Liver (tissue), 9 donors: ENCODE measurements around the gene SLC35A3. TPM values are rescaled to one million over a fixed set of nuclear protein-coding genes. Genes with fewer than 3 reads are reported as not detected.

Experiments
- DNase-seq: peaks from one replicate; pipeline ENCODE4 v3.0.0-alpha.2; 2017; ENCODE audit warnings: low spot score
- H3K27ac ChIP-seq, 2 donors: one replicate each; pipeline ENCODE4 v1.7.0; 2013; ENCODE audit warnings: inconsistent platforms in 2 of 2, low read length in 2 of 2, control low read depth in 1 of 2, low read depth in 1 of 2, mild to moderate bottlenecking in 1 of 2
- H3K27me3 ChIP-seq, 4 donors: one replicate each; pipeline versions ENCODE4 v1.6.1 to v1.7.0; 2013; ENCODE audit warnings: low read length in 3 of 4, inconsistent platforms in 1 of 4, mild to moderate bottlenecking in 1 of 4, moderate library complexity in 1 of 4; ENCODE audit not compliant: control insufficient read depth in 4 of 4, insufficient read depth in 4 of 4
- H3K36me3 ChIP-seq, 4 donors: one replicate each; pipeline versions ENCODE4 v1.6.1 to v1.7.0; 2013; ENCODE audit warnings: low read length in 3 of 4, mild to moderate bottlenecking in 3 of 4, low read depth in 1 of 4, moderate library complexity in 1 of 4; ENCODE audit not compliant: control insufficient read depth in 4 of 4, insufficient read depth in 3 of 4
- H3K4me1 ChIP-seq, 4 donors: one replicate each; pipeline versions ENCODE4 v1.6.1 to v1.7.0; 2013; ENCODE audit warnings: low read length in 3 of 4, mild to moderate bottlenecking in 3 of 4, moderate library complexity in 1 of 4; ENCODE audit not compliant: control insufficient read depth in 4 of 4, insufficient read depth in 4 of 4
- H3K4me3 ChIP-seq, 3 donors: one replicate each; pipeline versions ENCODE4 v1.6.1 to v1.7.0; 2013; ENCODE audit warnings: low read length in 3 of 3, control low read depth in 1 of 3, low read depth in 1 of 3, mild to moderate bottlenecking in 1 of 3
- H3K9ac ChIP-seq, 2 donors: one replicate each; pipeline ENCODE4 v1.7.0; 2013; ENCODE audit warnings: low read length in 2 of 2, mild to moderate bottlenecking in 2 of 2, moderate library complexity in 2 of 2, control low read depth in 1 of 2, low read depth in 1 of 2
- H3K9me3 ChIP-seq, 4 donors: one replicate each; pipeline versions ENCODE4 v1.6.1 to v1.7.0; 2013; ENCODE audit warnings: low read length in 3 of 4; ENCODE audit not compliant: control insufficient read depth in 4 of 4
- ATF3 ChIP-seq: IDR thresholded peaks from 2 replicates; pipeline ENCODE4 v1.6.1; 2016; ENCODE audit warnings: antibody characterized with exemption
- EGR1 ChIP-seq, 2 donors: IDR thresholded peaks; 2 replicates each; pipeline ENCODE4 v1.6.1; 2016 to 2018; ENCODE audit warnings: antibody characterized with exemption in 2 of 2, low read depth in 2 of 2
- FOXA1 ChIP-seq: IDR thresholded peaks from 2 replicates; pipeline ENCODE4 v1.6.1; 2016; ENCODE audit warnings: antibody characterized with exemption
- FOXA2 ChIP-seq: IDR thresholded peaks from 2 replicates; pipeline ENCODE4 v1.6.1; 2016; ENCODE audit warnings: antibody characterized with exemption
- HNF4A ChIP-seq, 2 donors: conservative IDR thresholded peaks; 2 replicates each; pipeline ENCODE4 v1.6.1; 2016; ENCODE audit warnings: antibody characterized with exemption in 2 of 2, mild to moderate bottlenecking in 2 of 2
- HNF4G ChIP-seq: IDR thresholded peaks from 2 replicates; pipeline ENCODE4 v1.6.1; 2016; ENCODE audit warnings: antibody characterized with exemption
- JUND ChIP-seq, 2 donors: IDR thresholded peaks; 2 replicates each; pipeline ENCODE4 v1.6.1; 2016; ENCODE audit warnings: antibody characterized with exemption in 2 of 2
- NR2F2 ChIP-seq: IDR thresholded peaks from 2 replicates; pipeline ENCODE4 v1.6.1; 2016; ENCODE audit warnings: antibody characterized with exemption
- RAD21 ChIP-seq, 2 donors: IDR thresholded peaks; 2 replicates each; pipeline ENCODE4 v1.6.1; 2016; ENCODE audit warnings: antibody characterized with exemption in 2 of 2, mild to moderate bottlenecking in 2 of 2
- REST ChIP-seq: IDR thresholded peaks from 2 replicates; pipeline ENCODE4 v1.6.1; 2016; ENCODE audit warnings: antibody characterized with exemption, mild to moderate bottlenecking
- RXRA ChIP-seq, 2 donors: IDR thresholded peaks; 2 replicates each; pipeline ENCODE4 v1.6.1; 2017 to 2018; ENCODE audit warnings: antibody characterized with exemption in 2 of 2, mild to moderate bottlenecking in 1 of 2
- SP1 ChIP-seq: IDR thresholded peaks from 2 replicates; pipeline ENCODE4 v1.6.1; 2018; ENCODE audit warnings: antibody characterized with exemption, mild to moderate bottlenecking
- TAF1 ChIP-seq: conservative IDR thresholded peaks from 2 replicates; pipeline ENCODE4 v1.6.1; 2016; ENCODE audit warnings: antibody characterized with exemption, mild to moderate bottlenecking
- YY1 ChIP-seq: IDR thresholded peaks from 2 replicates; pipeline ENCODE4 v1.6.1; 2016; ENCODE audit warnings: antibody characterized with exemption, mild to moderate bottlenecking
- WGBS: extraction: QIAGEN DNeasy Blood & Tissue Kit; methylation state at CpG from one replicate; pipeline ENCODE4 v1.1.7; 2013; 5-methylcytosine and 5-hydroxymethylcytosine counted together
- polyA plus RNA-seq, 2 donors: library from polyadenylated mRNA; stranded (reverse) in 1 of 2; unstranded in 1 of 2; fragments of 200-250 nt in 1 of 2; fragments of >200 nt in 1 of 2; fragmentation: Nextera tagmentation in 1 of 2; extraction: Ambion mirVana in 1 of 2; gene quantifications; one replicate each; pipeline versions ENCODE4 v1.2.1 to v1.2.3, GENCODE V29; 2013 to 2015
- total RNA-seq, 2 donors: library from RNA; depleted of rRNA; stranded (reverse); fragments of >200 nt; gene quantifications; one replicate each; pipeline ENCODE4 v1.2.3, GENCODE V29; 2014
- TF ChIP-seq, protein P1 (sequence below): IDR thresholded peaks from 2 replicates; pipeline ENCODE4 v1.6.1; 2016; ENCODE audit warnings: antibody characterized with exemption
- TF ChIP-seq, protein P2 (sequence below): fragments of 150-350 bp; IDR thresholded peaks from 2 replicates; pipeline ENCODE4 v1.5.1; 2017; ENCODE audit warnings: improper control_type of control experiment, low read depth, low read length; ENCODE audit not compliant: missing input control
- donor health status: healthy.
- donor health status: healthy.
- donor health status: healthy.
- donor health status: healthy.
- donor health status: healthy.

SLC35A3 gene
- total and polyA plus RNA-seq, 4 donors: 12.1 to 35.1 (median 14.4) TPM

GRCh38 chr1:100034470-100034869, 64.7 kb downstream of the SLC35A3 start:
- Histone ChIP-seq H3K4me1 (peaks cover 0 to 9% (median 3%) of the 10 kb centered on the region in 4 donors), H3K9ac (no peak overlapping the region), H3K9me3 (no peaks in the 10 kb centered on the region), H3K27me3 (no peaks in the 10 kb centered on the region), H3K27ac (no peak overlapping the region), H3K36me3 (no peaks in the 10 kb centered on the region), H3K4me3 (no peak overlapping the region)
- no peak for DNase-seq
- TF ChIP-seq, protein P1, sequence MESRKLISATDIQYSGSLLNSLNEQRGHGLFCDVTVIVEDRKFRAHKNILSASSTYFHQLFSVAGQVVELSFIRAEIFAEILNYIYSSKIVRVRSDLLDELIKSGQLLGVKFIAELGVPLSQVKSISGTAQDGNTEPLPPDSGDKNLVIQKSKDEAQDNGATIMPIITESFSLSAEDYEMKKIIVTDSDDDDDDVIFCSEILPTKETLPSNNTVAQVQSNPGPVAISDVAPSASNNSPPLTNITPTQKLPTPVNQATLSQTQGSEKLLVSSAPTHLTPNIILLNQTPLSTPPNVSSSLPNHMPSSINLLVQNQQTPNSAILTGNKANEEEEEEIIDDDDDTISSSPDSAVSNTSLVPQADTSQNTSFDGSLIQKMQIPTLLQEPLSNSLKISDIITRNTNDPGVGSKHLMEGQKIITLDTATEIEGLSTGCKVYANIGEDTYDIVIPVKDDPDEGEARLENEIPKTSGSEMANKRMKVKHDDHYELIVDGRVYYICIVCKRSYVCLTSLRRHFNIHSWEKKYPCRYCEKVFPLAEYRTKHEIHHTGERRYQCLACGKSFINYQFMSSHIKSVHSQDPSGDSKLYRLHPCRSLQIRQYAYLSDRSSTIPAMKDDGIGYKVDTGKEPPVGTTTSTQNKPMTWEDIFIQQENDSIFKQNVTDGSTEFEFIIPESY: no peak
- TF ChIP-seq FOXA1 (no peak), JUND (IDR thresholded peaks at IDR 0.05) (no peak), YY1 (no peak), RAD21 (IDR thresholded peaks at IDR 0.05) (peak; percentile 66 to 77), TAF1 (no peak)
- TF ChIP-seq, protein P2, sequence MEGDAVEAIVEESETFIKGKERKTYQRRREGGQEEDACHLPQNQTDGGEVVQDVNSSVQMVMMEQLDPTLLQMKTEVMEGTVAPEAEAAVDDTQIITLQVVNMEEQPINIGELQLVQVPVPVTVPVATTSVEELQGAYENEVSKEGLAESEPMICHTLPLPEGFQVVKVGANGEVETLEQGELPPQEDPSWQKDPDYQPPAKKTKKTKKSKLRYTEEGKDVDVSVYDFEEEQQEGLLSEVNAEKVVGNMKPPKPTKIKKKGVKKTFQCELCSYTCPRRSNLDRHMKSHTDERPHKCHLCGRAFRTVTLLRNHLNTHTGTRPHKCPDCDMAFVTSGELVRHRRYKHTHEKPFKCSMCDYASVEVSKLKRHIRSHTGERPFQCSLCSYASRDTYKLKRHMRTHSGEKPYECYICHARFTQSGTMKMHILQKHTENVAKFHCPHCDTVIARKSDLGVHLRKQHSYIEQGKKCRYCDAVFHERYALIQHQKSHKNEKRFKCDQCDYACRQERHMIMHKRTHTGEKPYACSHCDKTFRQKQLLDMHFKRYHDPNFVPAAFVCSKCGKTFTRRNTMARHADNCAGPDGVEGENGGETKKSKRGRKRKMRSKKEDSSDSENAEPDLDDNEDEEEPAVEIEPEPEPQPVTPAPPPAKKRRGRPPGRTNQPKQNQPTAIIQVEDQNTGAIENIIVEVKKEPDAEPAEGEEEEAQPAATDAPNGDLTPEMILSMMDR: peak; percentile 35

- Histone ChIP-seq H3K27me3 (no peaks in the 10 kb centered on the region), H3K27ac (no peak overlapping the region), H3K4me3 (no peak overlapping the region), H3K4me1 (peaks cover 2 to 15% (median 3%) of the 10 kb centered on the region in 4 donors), H3K36me3 (no peaks in the 10 kb centered on the region), H3K9me3 (no peaks in the 10 kb centered on the region), H3K9ac (no peak overlapping the region)
- TF ChIP-seq YY1 (no peak), HNF4G (no peak), TAF1 (no peak), RXRA (IDR thresholded peaks at IDR 0.05) (no peak), EGR1 (IDR thresholded peaks at IDR 0.05; ENCODE audit: low read depth in 2 of 2) (no peak), HNF4A (conservative IDR thresholded peaks at IDR 0.05) (no peak), NR2F2 (no peak), SP1 (no peak), FOXA1 (no peak), JUND (IDR thresholded peaks at IDR 0.05) (no peak), FOXA2 (no peak), RAD21 (IDR thresholded peaks at IDR 0.05) (no peak), REST (no peak), ATF3 (no peak)
- TF ChIP-seq, protein P2: no peak
- TF ChIP-seq, protein P1: no peak
- no peak for DNase-seq
- 90% methylated on average over 1 of the region's 1 CpG for WGBS
These were observed 65.4 kb downstream of the SLC35A3 start for GRCh38 chr1:100035214-100035613.
